HG03095 (cell line): Measurements from ENCODE around the gene NBAS.
"Not testable (repeated sequence)": the region's sequence is repeated elsewhere in the genome, so short reads cannot be mapped to it uniquely, and the experiment has no call there.

Source experiments
- ATAC-seq: cut with Tn5 transposase; IDR thresholded peaks from one replicate; pipeline ENCODE4 v1.9.1; 2021; ENCODE audit warnings: moderate library complexity; ENCODE audit not compliant: unreplicated experiment

NBAS gene

GRCh38 chr2:15321481-15321880, 239.7 kb downstream of the NBAS start:
- ATAC-seq = not testable (repeated sequence)

GRCh38 chr2:15316370-15316814, 244.7 kb downstream of the NBAS start:
- ATAC-seq = no peak

GRCh38 chr2:15315411-15315810, 245.7 kb downstream of the NBAS start:
- ATAC-seq = no peak

GRCh38 chr2:15313657-15314056, 247.5 kb downstream of the NBAS start:
- peak; percentile 75 for ATAC-seq

GRCh38 chr2:15311926-15312325, 249.2 kb downstream of the NBAS start:
- ATAC-seq = no peak

- ATAC-seq = peak; percentile 54
Observed at GRCh38 chr2:15311201-15311907, 249.8 kb downstream of the NBAS start.

- no peak for ATAC-seq
Observed at GRCh38 chr2:15307526-15307925, 253.6 kb downstream of the NBAS start.

GRCh38 chr2:15306706-15307105, 254.4 kb downstream of the NBAS start:
- no peak for ATAC-seq

GRCh38 chr2:15303874-15304273, 257.3 kb downstream of the NBAS start:
- no peak for ATAC-seq

- ATAC-seq = no peak
Observed at GRCh38 chr2:15302154-15302553, 259.0 kb downstream of the NBAS start.

GRCh38 chr2:15300624-15301573, 260.2 kb downstream of the NBAS start:
- no peak for ATAC-seq

- ATAC-seq = no peak
Observed at GRCh38 chr2:15299904-15300520, 261.1 kb downstream of the NBAS start.

- ATAC-seq = no peak
Observed at GRCh38 chr2:15298770-15299169, 262.4 kb downstream of the NBAS start.

- peak; percentile 72 for ATAC-seq
Observed at GRCh38 chr2:15293262-15293937, 267.7 kb downstream of the NBAS start.

GRCh38 chr2:15287447-15288184, 273.5 kb downstream of the NBAS start:
- no peak for ATAC-seq

GRCh38 chr2:15284614-15285013, 276.5 kb downstream of the NBAS start:
- ATAC-seq = no peak

GRCh38 chr2:15281681-15282080, 279.5 kb downstream of the NBAS start:
- ATAC-seq = no peak

GRCh38 chr2:15279201-15279876, 281.8 kb downstream of the NBAS start:
- ATAC-seq = no peak

GRCh38 chr2:15278296-15278695, 282.8 kb downstream of the NBAS start:
- no peak for ATAC-seq

GRCh38 chr2:15275346-15275745, 285.8 kb downstream of the NBAS start:
- no peak for ATAC-seq
